CD4-positive, alpha-beta T cell treated with Interleukin-6 at 100 ng/mL for 8 hours (primary cell): ENCODE data around the gene PACS1.

Experiments used
- DNase-seq: peaks from one replicate; pipeline ENCODE4 v3.0.0-alpha.2; 2020; ENCODE audit warnings: mixed read lengths, low spot score

PACS1 gene

GRCh38 chr11:66184728-66185127 lies 114.7 kb downstream of the PACS1 start:
- DNase-seq, result no peak

- DNase-seq, result no peak
These were observed 116.4 kb downstream of the PACS1 start for GRCh38 chr11:66186470-66186869.

- no peak for DNase-seq
These were observed 117.4 kb downstream of the PACS1 start for GRCh38 chr11:66187453-66187852.

GRCh38 chr11:66188580-66188979 lies 118.5 kb downstream of the PACS1 start:
- no peak for DNase-seq

- no peak for DNase-seq
These were observed 119.1 kb downstream of the PACS1 start for GRCh38 chr11:66189031-66189745.

GRCh38 chr11:66190786-66191185 lies 120.7 kb downstream of the PACS1 start:
- DNase-seq, result no peak

- no peak for DNase-seq
These were observed 122.2 kb downstream of the PACS1 start for GRCh38 chr11:66192181-66192863.

GRCh38 chr11:66194391-66194790 lies 124.3 kb downstream of the PACS1 start:
- DNase-seq, result no peak

GRCh38 chr11:66195867-66196266 lies 125.8 kb downstream of the PACS1 start:
- no peak for DNase-seq

- no peak for DNase-seq
These were observed 133.8 kb downstream of the PACS1 start for GRCh38 chr11:66203847-66204246.

GRCh38 chr11:66204412-66204811 lies 134.3 kb downstream of the PACS1 start:
- DNase-seq, result no peak

GRCh38 chr11:66207816-66208215 lies 137.7 kb downstream of the PACS1 start:
- no peak for DNase-seq

- DNase-seq, result no peak
These were observed 141.0 kb downstream of the PACS1 start for GRCh38 chr11:66211100-66211499.

- no peak for DNase-seq
These were observed 146.8 kb downstream of the PACS1 start for GRCh38 chr11:66216911-66217310.

- no peak for DNase-seq
These were observed 148.0 kb downstream of the PACS1 start for GRCh38 chr11:66218036-66218435.

GRCh38 chr11:66218846-66219620 lies 149.0 kb downstream of the PACS1 start:
- DNase-seq, result no peak

GRCh38 chr11:66219846-66220565 lies 149.9 kb downstream of the PACS1 start:
- no peak for DNase-seq

- no peak for DNase-seq
These were observed 150.5 kb downstream of the PACS1 start for GRCh38 chr11:66220566-66220935.

GRCh38 chr11:66221012-66221411 lies 150.9 kb downstream of the PACS1 start:
- DNase-seq, result no peak

GRCh38 chr11:66221726-66222236 lies 151.7 kb downstream of the PACS1 start:
- no peak for DNase-seq

GRCh38 chr11:66222358-66223149 lies 152.5 kb downstream of the PACS1 start:
- DNase-seq, result peak; percentile 92
